Endothelial cell of umbilical vein (primary cell): ENCODE measurements around the gene UCK1. TPM values are rescaled to one million over a fixed set of nuclear protein-coding genes. Genes with fewer than 3 reads are reported as not detected.
A peak's percentile ranks its signal among the peaks of the same experiment; 100 is the strongest.

Source experiments
- BruUV-seq: library from RNA; stranded (reverse); fragments of 400-500 nt; replicated peaks from 2 replicates; lab custom pipeline; 2021; lab: Mats Ljungman, UMichigan
- CTCF ChIA-PET: fragments of 300-600, 350-600 bp; sonication (Branson Sonifier 250); formaldehyde crosslinking; loops from one replicate; lab custom pipeline; 2021; ENCODE audit warnings: antibody characterized with exemption, inconsistent platforms; lab: Charles Lee
- POLR2A ChIA-PET: fragments of 300-600, 350-600 bp; sonication (Branson Sonifier 250); formaldehyde crosslinking; loops from one replicate; lab custom pipeline; 2021; ENCODE audit warnings: antibody characterized with exemption, inconsistent platforms; lab: Charles Lee
- DNase-seq: peaks from one replicate; pipeline ENCODE4 v3.0.0-alpha.2; 2011; ENCODE audit warnings: low read depth, low spot score
- FAIRE-seq: peaks from 2 replicates; lab custom pipeline; 2011; peaks lifted over from hg19 to GRCh38; lab: Jason Lieb, UNC
- H2AFZ ChIP-seq: 2 replicates; pipeline ENCODE4 v1.6.0; 2012; ENCODE audit warnings: low read depth, low read length, control low read depth, inconsistent platforms
- H3K27ac ChIP-seq: 2 replicates; pipeline ENCODE4 v1.5.1; 2011; ENCODE audit warnings: low read depth, mild to moderate bottlenecking, control low read depth, low read length, moderate library complexity; ENCODE audit not compliant: insufficient read depth
- H3K27me3 ChIP-seq, 2 experiments: 2 replicates each; pipeline versions ENCODE4 v1.6.0 to v1.6.1; 2011; ENCODE audit warnings: low read length in 2 of 2, mixed read lengths in 1 of 2; ENCODE audit not compliant: control insufficient read depth in 2 of 2, insufficient read depth in 2 of 2
- H3K36me3 ChIP-seq, 2 experiments: 2 replicates in 1 of 2; 3 replicates in 1 of 2; pipeline ENCODE4 v1.5.1; 2011; ENCODE audit warnings: low read length in 2 of 2, mild to moderate bottlenecking in 1 of 2, moderate library complexity in 1 of 2; ENCODE audit not compliant: control insufficient read depth in 2 of 2, insufficient read depth in 2 of 2; ENCODE audit errors: extremely low read depth in 1 of 2
- H3K4me1 ChIP-seq: 3 replicates; pipeline ENCODE4 v1.5.1; 2011; ENCODE audit warnings: mild to moderate bottlenecking, low read length; ENCODE audit not compliant: control insufficient read depth, insufficient read depth; ENCODE audit errors: extremely low read depth
- H3K4me2 ChIP-seq: 2 replicates; pipeline ENCODE4 v1.6.1; 2011; ENCODE audit warnings: low read length, control low read depth, mixed read lengths; ENCODE audit not compliant: insufficient read depth
- H3K4me3 ChIP-seq, 3 experiments: fragments of 200-600 bp in 1 of 3; sonication (generic), shearing (Covaris generic) in 1 of 3; replicated peaks in 1 of 3; 2 replicates each; pipeline ENCODE4 v1.5.1; 2011 to 2016; ENCODE audit warnings: control low read depth in 3 of 3, low read length in 3 of 3, mild to moderate bottlenecking in 2 of 3, inconsistent platforms in 1 of 3, low read depth in 1 of 3, moderate library complexity in 1 of 3; ENCODE audit not compliant: insufficient read depth in 1 of 3
- H3K79me2 ChIP-seq: 2 replicates; pipeline ENCODE4 v1.6.0; 2012; ENCODE audit warnings: low read length, inconsistent platforms; ENCODE audit not compliant: control insufficient read depth, insufficient read depth
- H3K9ac ChIP-seq: replicated peaks from 2 replicates; pipeline ENCODE3; 2011; ENCODE audit warnings: low read length, control low read depth; ENCODE audit not compliant: insufficient read depth; ENCODE audit errors: extremely low read depth
- H3K9me1 ChIP-seq: replicated peaks from 3 replicates; pipeline ENCODE4 v1.6.0; 2011; ENCODE audit warnings: mild to moderate bottlenecking, low read length; ENCODE audit not compliant: control insufficient read depth, insufficient read depth; ENCODE audit errors: extremely low read depth
- H3K9me3 ChIP-seq: replicated peaks from 2 replicates; pipeline ENCODE4 v1.5.1; 2012; ENCODE audit warnings: low read length, inconsistent platforms; ENCODE audit not compliant: control insufficient read depth, insufficient read depth
- H4K20me1 ChIP-seq: replicated peaks from 2 replicates; pipeline ENCODE3; 2011; ENCODE audit warnings: mild to moderate bottlenecking, low read length; ENCODE audit not compliant: control insufficient read depth, insufficient read depth; ENCODE audit errors: extremely low read depth
- EZH2 ChIP-seq: IDR thresholded peaks from 2 replicates; pipeline ENCODE4 v1.6.1; 2012; ENCODE audit warnings: borderline replicate concordance, low read depth, mild to moderate bottlenecking, moderate library complexity, low read length, inconsistent platforms; ENCODE audit not compliant: severe bottlenecking
- FOS ChIP-seq: IDR thresholded peaks from 2 replicates; pipeline ENCODE4 v1.6.1; 2011; ENCODE audit warnings: mild to moderate bottlenecking, low read length, moderate library complexity, borderline replicate concordance; ENCODE audit not compliant: insufficient read depth
- GATA2 ChIP-seq: IDR thresholded peaks from 2 replicates; pipeline ENCODE4 v1.7.0; 2011; ENCODE audit warnings: low read depth, mild to moderate bottlenecking, moderate library complexity, mixed read lengths, low read length; ENCODE audit not compliant: insufficient read length, insufficient read depth
- JUN ChIP-seq: IDR thresholded peaks from 2 replicates; pipeline ENCODE4 v1.6.1; 2011; ENCODE audit warnings: borderline replicate concordance, low read depth; ENCODE audit not compliant: insufficient read length, insufficient read depth
- MYC ChIP-seq: IDR thresholded peaks from one replicate; pipeline ENCODE4 v1.6.1; 2011; ENCODE audit warnings: mild to moderate bottlenecking, low read depth, low read length
- POLR2A ChIP-seq: IDR thresholded peaks from 2 replicates; pipeline ENCODE4 v1.6.1; 2012; ENCODE audit warnings: low read depth, mild to moderate bottlenecking, control low read depth, low read length
- POLR2AphosphoS5 ChIP-seq: IDR thresholded peaks from 2 replicates; pipeline ENCODE4 v1.6.1; 2012; ENCODE audit warnings: low read depth, mild to moderate bottlenecking, control low read depth, low read length, moderate library complexity; ENCODE audit not compliant: insufficient read depth
- dilution Hi-C: fragments of 300-500 bp; cut with MboI; formaldehyde crosslinking; loops from one replicate; pipeline ENCODE4 v1.15.0; 2019; ENCODE audit warnings: low sequenced_read_pairs; ENCODE audit not compliant: extremely low pct_ligation_motif_present
- intact Hi-C: fragments of 100-400 bp; cut with micrococcal nuclease; formaldehyde crosslinking; loops from one replicate; pipeline ENCODE4 v1.10.0; 2022
- polyA plus RNA-seq, 4 experiments: library from polyadenylated mRNA; depleted of rRNA in 3 of 4; stranded (reverse) in 3 of 4; unstranded in 1 of 4; fragments of >200 nt; gene quantifications; 2 replicates each; pipeline versions ENCODE4 v1.2.1 to v1.2.3, GENCODE V29; 2011 to 2012; ENCODE audit warnings: missing spikeins in 1 of 4
- total RNA-seq: library from RNA; stranded (reverse); gene quantifications from 2 replicates; pipeline ENCODE4 v1.2.3, GENCODE V29; 2021

Gene UCK1
- total and polyA plus RNA-seq, 2 donors (not counting 3 experiments of a cell fraction or from before 2014, with no cell fraction given): 23.6 to 30.1 TPM

DNA sequence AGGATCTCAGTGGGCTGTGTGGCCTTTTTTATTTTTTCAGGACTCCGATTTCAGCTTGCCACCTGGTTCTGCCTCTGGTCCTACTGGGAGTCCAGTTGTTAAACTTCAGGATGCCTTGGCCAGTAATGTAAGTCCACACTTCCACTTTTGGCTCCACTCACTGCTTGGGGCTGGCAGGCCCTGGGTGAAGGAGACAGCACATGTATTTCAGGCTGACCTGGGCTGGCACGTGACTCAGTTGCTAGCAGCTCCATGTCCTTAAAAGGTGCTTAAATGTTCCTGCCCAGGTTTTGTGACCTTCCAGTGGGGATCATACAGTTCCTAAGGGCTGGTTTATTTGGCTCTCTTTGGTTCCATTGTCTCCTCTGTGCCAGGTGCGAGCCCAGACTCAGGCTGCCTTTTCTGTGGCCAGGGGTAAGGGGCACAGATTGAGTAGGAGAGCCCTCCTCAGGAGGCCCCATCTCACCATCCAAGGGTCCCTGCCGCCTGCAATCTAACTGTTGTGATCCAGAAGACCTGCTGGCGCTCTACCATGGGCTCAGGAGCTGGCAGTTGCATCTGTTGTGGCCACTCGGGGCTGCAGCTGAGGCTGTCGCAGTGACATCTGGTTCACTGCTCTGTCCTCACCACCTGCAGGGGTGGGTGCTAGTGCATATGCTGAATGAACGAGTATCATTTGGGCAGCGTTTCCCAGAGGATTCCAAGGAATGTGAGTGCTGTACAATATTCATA lies 47.6 kb downstream of the UCK1 start:
- FAIRE-seq (no peak), DNase-seq (no peak)
- dilution Hi-C loops (no loop called here), intact Hi-C loops (no loop called here)
- Histone ChIP-seq H3K27ac (no peak overlapping the region), H3K79me2 (peaks cover 11% of the 10 kb centered on the region), H3K9me1 (no peaks in the 10 kb centered on the region), H3K4me3 (no peak overlapping the region), H3K9ac (no peak overlapping the region), H4K20me1 (no peaks in the 10 kb centered on the region), H2AFZ (no peak overlapping the region), H3K36me3 (peaks cover 32 to 82% of the 10 kb centered on the region in 2 experiments), H3K9me3 (no peaks in the 10 kb centered on the region), H3K4me1 (no peaks in the 10 kb centered on the region), H3K27me3 (no peaks in the 10 kb centered on the region), H3K4me2 (no peak overlapping the region)
- ChIA-PET POLR2A (no interaction called here), CTCF (interaction anchor here (1.2 kb wide), 1 partner anchor 110 kb away, joined by 3 read pairs; no protein-coding TSS in a partner anchor)
- no TSS peak for BruUV-seq
- no peak for TF ChIP-seq MYC
- TF ChIP-seq POLR2A: no peak
- no peak for TF ChIP-seq EZH2

DNA sequence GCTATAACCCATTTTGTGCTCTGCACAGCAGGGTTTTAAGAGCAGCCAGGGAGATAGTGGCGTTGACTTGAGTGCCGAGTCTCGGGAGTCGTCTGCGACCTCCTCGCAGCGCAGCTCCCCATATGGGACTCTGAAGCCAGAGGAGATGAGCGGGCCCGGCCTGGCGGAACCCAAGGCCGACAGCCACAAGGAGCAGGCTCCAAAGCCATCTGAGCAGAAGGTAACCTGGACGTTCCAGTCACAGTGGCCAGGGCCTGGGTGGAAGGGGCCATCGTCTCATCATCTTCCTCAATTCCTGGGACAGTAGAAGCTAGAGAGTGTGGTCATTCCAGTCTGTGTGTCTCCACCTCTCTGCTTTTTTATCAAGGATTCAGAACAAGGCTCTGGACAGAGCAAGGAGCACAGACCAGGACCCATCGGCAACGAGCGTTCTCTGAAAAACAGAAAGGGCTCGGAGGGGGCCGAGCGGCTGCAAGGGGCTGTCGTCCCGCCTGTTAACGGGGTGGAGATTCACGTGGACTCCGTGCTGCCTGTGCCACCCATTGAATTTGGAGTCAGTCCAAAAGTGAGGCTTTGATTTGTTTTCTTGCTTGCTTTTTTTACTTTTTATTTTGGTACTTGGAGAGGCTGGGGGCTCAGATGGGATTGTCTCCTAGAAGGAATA lies 48.6 kb downstream of the UCK1 start:
- TSS peak; percentile 53 for BruUV-seq
- dilution Hi-C loops (no loop called here), intact Hi-C loops (no loop called here)
- Histone ChIP-seq H3K9ac (no peak overlapping the region), H3K4me3 (no peak overlapping the region), H3K27me3 (no peaks in the 10 kb centered on the region), H2AFZ (no peak overlapping the region), H3K9me1 (no peaks in the 10 kb centered on the region), H3K79me2 (peaks cover 12% of the 10 kb centered on the region), H3K4me1 (no peaks in the 10 kb centered on the region), H3K4me2 (no peak overlapping the region), H3K9me3 (no peaks in the 10 kb centered on the region), H3K27ac (no peak overlapping the region), H3K36me3 (peaks cover 41 to 82% of the 10 kb centered on the region in 2 experiments), H4K20me1 (no peaks in the 10 kb centered on the region)
- CTCF ChIA-PET: no interaction called here
- TF ChIP-seq GATA2 (no peak), JUN (no peak), MYC (no peak), POLR2AphosphoS5 (no peak), EZH2 (no peak), FOS (no peak)
- no peak for DNase-seq
- POLR2A ChIA-PET: no interaction called here
- FAIRE-seq: no peak
